Heart left ventricle (tissue), 13 donors: ENCODE data around the gene MRPL53.

Experiments used
- CTCF ChIP-seq, 12 donors: fragments of 200-600 bp; sonication (generic) in 4 of 12; IDR thresholded peaks; one replicate each; pipeline versions ENCODE4 v1.5.0 to v1.8.0; 2018 to 2022; ENCODE audit warnings: antibody characterized with exemption in 12 of 12, mild to moderate bottlenecking in 5 of 12
- POLR2A ChIP-seq, 2 donors: fragments of 450-650 bp; IDR thresholded peaks; one replicate each; pipeline ENCODE4 v1.6.1; 2017; ENCODE audit warnings: antibody characterized with exemption in 2 of 2, mild to moderate bottlenecking in 2 of 2, moderate library complexity in 2 of 2
- donor health status: ischemic (EF 13 %, LVEDD 7.1; RV severe dilation, severe dysfunction).
- donor health status: DM: no; HTN: yes; CAD: no.
- donor health status: DM: no; HTN: no; CAD: no.
- donor health status: ischemic (EF 25% LVEDD 6.9; RV normal size, moderate dysfunction).
- donor health status: ischemic (EF 25% LVEDD 5.7; RV mildly dilated, moderate dysfunction).
- donor health status: ischemic (EF 35%, LVEDD 5.7; RV mildly dilated, moderate dysfunction).
- donor health status: nonischemic (EF 11% LVEDD 7.7; RV severe dilation, severe dysfunction).
- donor health status: DM: yes; HTN: yes; CAD: no.
- donor health status: PGD.
- donor health status: ischemic (EF 29% LVEDD 5.4; RV normal size, mild dysfunction).
- donor health status: nonischemic (EF 23%, LVEDD 6.1; RV moderate dilation, normal function).

GRCh38 chr2:74440378-74441169, 31.9 kb downstream of the MRPL53 start:
- TF ChIP-seq CTCF (IDR thresholded peaks at IDR 0.05) (peak in 9 of 12 donors; percentile 11 to 52 (median 29)), POLR2A (IDR thresholded peaks at IDR 0.05) (peak in 1 of 2 donors; percentile 68)
